HL-60 (cell line): Measurements from ENCODE around the gene TOMM40L.

Experiments
- DNase-seq, 2 experiments: peaks; one replicate each; pipeline ENCODE4 v3.0.0-alpha.2; 2010 to 2020; ENCODE audit warnings: low read depth in 1 of 2, low spot score in 1 of 2
- H3K27ac ChIP-seq: fragments of 250-450 bp; sonication (Bioruptor Pico); replicated peaks from 2 replicates; pipeline ENCODE4 v1.5.1; 2020; ENCODE audit warnings: mild to moderate bottlenecking, moderate library complexity
- H3K27me3 ChIP-seq: fragments of 250-450 bp; sonication (Bioruptor Pico); 2 replicates; pipeline ENCODE4 v1.5.1; 2021; ENCODE audit warnings: mild to moderate bottlenecking, moderate library complexity; ENCODE audit not compliant: insufficient read depth, poor library complexity, severe bottlenecking
- H3K4me3 ChIP-seq: replicated peaks from 2 replicates; pipeline ENCODE4 v1.5.1; 2011; ENCODE audit warnings: mild to moderate bottlenecking, control low read depth, low read length; ENCODE audit not compliant: insufficient read depth
- GABPA ChIP-seq: IDR thresholded peaks from 2 replicates; pipeline ENCODE4 v1.6.1; 2012; ENCODE audit warnings: low read depth
- POLR2AphosphoS5 ChIP-seq: IDR thresholded peaks from 2 replicates; pipeline ENCODE4 v1.6.1; 2012; ENCODE audit warnings: low read depth
- SPI1 ChIP-seq: IDR thresholded peaks from 2 replicates; pipeline ENCODE4 v1.6.1; 2012; ENCODE audit warnings: low read depth, mild to moderate bottlenecking, borderline replicate concordance
- TF ChIP-seq, protein P1 (sequence below): IDR thresholded peaks from one replicate; pipeline ENCODE4 v1.5.1; 2011; ENCODE audit warnings: low read length, control low read depth, inconsistent platforms; ENCODE audit not compliant: insufficient read depth
- TF ChIP-seq, protein P2 (sequence below): IDR thresholded peaks from 2 replicates; pipeline ENCODE4 v1.6.1; 2012; ENCODE audit warnings: low read depth; ENCODE audit not compliant: insufficient replicate concordance

The TOMM40L gene

DNA sequence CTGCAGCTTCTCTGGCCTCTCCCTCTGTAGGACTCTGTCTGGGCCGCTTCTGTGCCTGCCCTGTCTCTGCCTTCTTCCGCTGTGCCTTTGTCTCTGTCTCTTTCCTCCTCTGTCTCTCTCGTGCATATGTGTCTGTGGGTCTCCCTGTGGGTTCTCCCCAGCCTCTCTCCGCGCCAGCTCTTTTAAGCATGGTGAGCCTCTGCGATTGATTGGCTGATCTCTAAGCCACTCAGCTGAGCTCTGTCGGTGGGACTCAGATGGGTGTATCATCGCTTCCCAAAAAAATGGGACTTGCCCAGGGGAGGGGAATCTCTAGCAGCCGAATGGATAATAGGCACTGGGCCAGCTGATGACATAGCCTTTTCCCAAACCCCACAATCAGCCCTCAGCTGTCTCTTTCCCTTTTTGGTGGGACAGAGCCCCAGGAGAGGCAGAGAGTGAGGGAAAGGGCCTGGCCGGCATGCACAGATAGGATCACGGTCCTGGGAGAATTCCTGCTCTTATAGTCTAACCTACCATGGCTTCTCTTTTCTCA is 26.9 kb upstream of the TOMM40L start, which contains the start of gene ADAMTS4:
ADAMTS4 (minus strand) TSS at position 158 of the 535 bp plus-strand sequence. CDS start 427 bp downstream, outside the sequence.
- Histone ChIP-seq H3K4me3 (no peak within 1 kb of the TSS), H3K27ac (no peak within 1 kb of the TSS), H3K27me3 (no peaks in the 10 kb centered on the region)
- TF ChIP-seq, protein P1, sequence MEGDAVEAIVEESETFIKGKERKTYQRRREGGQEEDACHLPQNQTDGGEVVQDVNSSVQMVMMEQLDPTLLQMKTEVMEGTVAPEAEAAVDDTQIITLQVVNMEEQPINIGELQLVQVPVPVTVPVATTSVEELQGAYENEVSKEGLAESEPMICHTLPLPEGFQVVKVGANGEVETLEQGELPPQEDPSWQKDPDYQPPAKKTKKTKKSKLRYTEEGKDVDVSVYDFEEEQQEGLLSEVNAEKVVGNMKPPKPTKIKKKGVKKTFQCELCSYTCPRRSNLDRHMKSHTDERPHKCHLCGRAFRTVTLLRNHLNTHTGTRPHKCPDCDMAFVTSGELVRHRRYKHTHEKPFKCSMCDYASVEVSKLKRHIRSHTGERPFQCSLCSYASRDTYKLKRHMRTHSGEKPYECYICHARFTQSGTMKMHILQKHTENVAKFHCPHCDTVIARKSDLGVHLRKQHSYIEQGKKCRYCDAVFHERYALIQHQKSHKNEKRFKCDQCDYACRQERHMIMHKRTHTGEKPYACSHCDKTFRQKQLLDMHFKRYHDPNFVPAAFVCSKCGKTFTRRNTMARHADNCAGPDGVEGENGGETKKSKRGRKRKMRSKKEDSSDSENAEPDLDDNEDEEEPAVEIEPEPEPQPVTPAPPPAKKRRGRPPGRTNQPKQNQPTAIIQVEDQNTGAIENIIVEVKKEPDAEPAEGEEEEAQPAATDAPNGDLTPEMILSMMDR, result no peak
- TF ChIP-seq POLR2AphosphoS5, result no peak
- TF ChIP-seq GABPA, result no peak
- TF ChIP-seq, protein P2, sequence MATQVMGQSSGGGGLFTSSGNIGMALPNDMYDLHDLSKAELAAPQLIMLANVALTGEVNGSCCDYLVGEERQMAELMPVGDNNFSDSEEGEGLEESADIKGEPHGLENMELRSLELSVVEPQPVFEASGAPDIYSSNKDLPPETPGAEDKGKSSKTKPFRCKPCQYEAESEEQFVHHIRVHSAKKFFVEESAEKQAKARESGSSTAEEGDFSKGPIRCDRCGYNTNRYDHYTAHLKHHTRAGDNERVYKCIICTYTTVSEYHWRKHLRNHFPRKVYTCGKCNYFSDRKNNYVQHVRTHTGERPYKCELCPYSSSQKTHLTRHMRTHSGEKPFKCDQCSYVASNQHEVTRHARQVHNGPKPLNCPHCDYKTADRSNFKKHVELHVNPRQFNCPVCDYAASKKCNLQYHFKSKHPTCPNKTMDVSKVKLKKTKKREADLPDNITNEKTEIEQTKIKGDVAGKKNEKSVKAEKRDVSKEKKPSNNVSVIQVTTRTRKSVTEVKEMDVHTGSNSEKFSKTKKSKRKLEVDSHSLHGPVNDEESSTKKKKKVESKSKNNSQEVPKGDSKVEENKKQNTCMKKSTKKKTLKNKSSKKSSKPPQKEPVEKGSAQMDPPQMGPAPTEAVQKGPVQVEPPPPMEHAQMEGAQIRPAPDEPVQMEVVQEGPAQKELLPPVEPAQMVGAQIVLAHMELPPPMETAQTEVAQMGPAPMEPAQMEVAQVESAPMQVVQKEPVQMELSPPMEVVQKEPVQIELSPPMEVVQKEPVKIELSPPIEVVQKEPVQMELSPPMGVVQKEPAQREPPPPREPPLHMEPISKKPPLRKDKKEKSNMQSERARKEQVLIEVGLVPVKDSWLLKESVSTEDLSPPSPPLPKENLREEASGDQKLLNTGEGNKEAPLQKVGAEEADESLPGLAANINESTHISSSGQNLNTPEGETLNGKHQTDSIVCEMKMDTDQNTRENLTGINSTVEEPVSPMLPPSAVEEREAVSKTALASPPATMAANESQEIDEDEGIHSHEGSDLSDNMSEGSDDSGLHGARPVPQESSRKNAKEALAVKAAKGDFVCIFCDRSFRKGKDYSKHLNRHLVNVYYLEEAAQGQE, result no peak
- no peak for TF ChIP-seq SPI1
- no peak for DNase-seq

DNA sequence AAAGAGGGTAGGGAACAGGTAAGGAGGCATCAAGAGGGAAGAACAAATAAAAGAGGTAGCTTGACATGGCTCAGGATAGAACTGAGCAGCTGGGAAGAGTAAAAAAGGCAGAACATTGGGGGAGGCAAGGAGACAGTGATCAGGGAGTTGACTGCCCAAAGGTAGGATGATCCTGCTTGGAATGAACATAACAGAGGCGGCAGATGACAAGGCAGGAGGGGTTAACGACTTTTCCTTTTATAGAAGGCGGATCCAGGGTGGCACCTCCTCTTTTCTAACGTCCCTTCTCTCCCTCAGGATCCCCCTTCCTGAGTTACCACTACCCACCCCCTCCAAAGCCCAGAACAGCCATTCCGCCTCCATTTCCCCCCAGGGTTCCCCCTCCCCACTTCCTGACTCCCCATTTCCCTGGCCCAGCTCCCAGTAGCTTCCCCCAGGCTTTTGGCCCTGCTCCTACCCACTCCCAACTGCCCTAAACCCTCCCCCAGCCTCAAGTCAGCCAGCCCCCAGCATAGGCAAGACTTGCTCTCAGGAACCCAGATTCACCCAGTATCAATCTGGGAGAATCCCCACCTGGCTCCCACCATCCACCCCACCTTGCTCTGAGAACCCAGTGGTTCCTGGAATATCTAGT is 26.2 kb upstream of the TOMM40L start:
- Histone ChIP-seq H3K27ac (no peak overlapping the region), H3K27me3 (no peaks in the 10 kb centered on the region), H3K4me3 (no peak overlapping the region)
- no peak for DNase-seq
- TF ChIP-seq POLR2AphosphoS5 (no peak), SPI1 (no peak), GABPA (no peak)
- TF ChIP-seq, protein P1, result no peak
- TF ChIP-seq, protein P2, result no peak

DNA sequence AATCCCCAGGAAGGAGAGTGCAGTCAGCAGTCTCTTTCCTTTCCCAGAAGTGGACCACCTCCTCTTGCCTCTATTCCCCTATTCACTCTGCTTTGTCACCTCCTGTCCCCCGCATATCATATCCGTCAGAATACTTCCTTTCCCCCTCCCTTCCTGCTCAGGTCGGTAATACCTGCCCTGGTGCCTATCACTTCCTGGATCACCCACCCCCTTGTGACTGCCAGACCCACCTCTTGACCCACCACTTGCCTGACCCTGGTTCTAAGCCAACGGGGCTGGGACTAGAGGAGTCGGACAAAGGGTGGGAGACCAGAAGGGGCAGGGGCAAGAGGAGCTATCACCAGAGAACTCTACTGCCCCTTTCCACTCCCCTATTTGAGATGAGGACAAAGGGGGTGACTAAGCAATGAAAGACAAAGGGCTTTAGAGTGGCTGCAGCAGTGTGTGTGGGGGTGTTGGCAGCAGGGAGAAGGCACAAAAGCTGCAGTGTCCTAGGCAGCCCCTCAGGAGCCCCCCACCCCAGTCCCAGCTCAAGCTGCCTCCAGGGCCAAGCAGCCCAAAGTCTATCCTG is 25.4 kb upstream of the TOMM40L start:
- Histone ChIP-seq H3K27ac (peak overlapping the region; percentile 95), H3K4me3 (no peak overlapping the region), H3K27me3 (no peaks in the 10 kb centered on the region)
- DNase-seq, result no peak
- TF ChIP-seq, protein P1, result no peak
- TF ChIP-seq SPI1, result no peak
- no peak for TF ChIP-seq GABPA
- TF ChIP-seq POLR2AphosphoS5, result no peak
